Common myeloid progenitor, CD34-positive (primary cell): ENCODE data around the gene TRHDE. TPM values are rescaled to one million over a fixed set of nuclear protein-coding genes. Genes with fewer than 3 reads are reported as not detected.

ENCODE experiments used
- CTCF ChIA-PET: fragments of 350-600 bp; sonication (Branson Sonifier 250); formaldehyde crosslinking; loops from one replicate; lab custom pipeline; 2021; ENCODE audit warnings: antibody characterized with exemption; lab: Charles Lee
- POLR2A ChIA-PET: fragments of 350-600 bp; sonication (Branson Sonifier 250); formaldehyde crosslinking; loops from one replicate; lab custom pipeline; 2021; ENCODE audit warnings: antibody characterized with exemption; lab: Charles Lee
- DNase-seq, 3 donors: peaks; one replicate each; pipeline versions ENCODE4 v3.0.0 to v3.0.0-alpha.2; 2013
- H3K27ac ChIP-seq, 2 experiments: 1 replicate in 1 of 2; 2 replicates in 1 of 2; pipeline ENCODE4 v1.7.0; 2013; ENCODE audit warnings: inconsistent platforms in 2 of 2, low read length in 2 of 2, mild to moderate bottlenecking in 2 of 2, low read depth in 1 of 2, moderate library complexity in 1 of 2; ENCODE audit not compliant: severe bottlenecking in 2 of 2, insufficient read depth in 1 of 2, poor library complexity in 1 of 2
- H3K27me3 ChIP-seq, 5 experiments: replicated peaks in 2 of 5; 1 replicate in 3 of 5; 2 replicates in 2 of 5; pipeline versions ENCODE4 v1.6.1 to v1.7.0; 2013; ENCODE audit warnings: low read length in 4 of 5, mild to moderate bottlenecking in 2 of 5, moderate library complexity in 2 of 5, inconsistent platforms in 1 of 5; ENCODE audit not compliant: insufficient read depth in 5 of 5, control insufficient read depth in 4 of 5
- H3K36me3 ChIP-seq, 4 experiments: 1 replicate in 2 of 4; 2 replicates in 2 of 4; pipeline versions ENCODE4 v1.6.1 to v1.7.0; 2013; ENCODE audit warnings: low read length in 3 of 4, control low read depth in 1 of 4, mild to moderate bottlenecking in 1 of 4; ENCODE audit not compliant: control insufficient read depth in 4 of 4, insufficient read depth in 4 of 4
- H3K4me1 ChIP-seq, 4 experiments: 1 replicate in 3 of 4; 2 replicates in 1 of 4; pipeline versions ENCODE4 v1.6.1 to v1.7.1; 2013; ENCODE audit warnings: low read length in 3 of 4, mild to moderate bottlenecking in 3 of 4, control low read depth in 1 of 4, inconsistent platforms in 1 of 4, moderate library complexity in 1 of 4; ENCODE audit not compliant: control insufficient read depth in 4 of 4, insufficient read depth in 4 of 4; ENCODE audit errors: control extremely low read depth in 1 of 4
- H3K4me3 ChIP-seq, 7 experiments: 1 replicate in 4 of 7; 2 replicates in 3 of 7; pipeline versions ENCODE4 v1.5.1 to v1.7.0; 2013; ENCODE audit warnings: mild to moderate bottlenecking in 7 of 7, low read length in 6 of 7, moderate library complexity in 6 of 7, inconsistent platforms in 2 of 7, low read depth in 2 of 7, control low read depth in 1 of 7; ENCODE audit not compliant: insufficient read depth in 4 of 7, control insufficient read depth in 1 of 7; ENCODE audit errors: extremely low read depth in 1 of 7
- H3K9me3 ChIP-seq, 5 experiments: 1 replicate in 4 of 5; 2 replicates in 1 of 5; pipeline versions ENCODE4 v1.6.1 to v1.7.1; 2013; ENCODE audit warnings: low read length in 4 of 5, mild to moderate bottlenecking in 2 of 5, inconsistent platforms in 1 of 5, low read depth in 1 of 5, moderate library complexity in 1 of 5; ENCODE audit not compliant: control insufficient read depth in 4 of 5, insufficient read depth in 2 of 5; ENCODE audit errors: control extremely low read depth in 1 of 5
- WGBS: methylation state at CpG from one replicate; pipeline ENCODE4 v1.1.5; 2013; ENCODE audit not compliant: insufficient coverage; 5-methylcytosine and 5-hydroxymethylcytosine counted together
- polyA plus RNA-seq: library from polyadenylated mRNA; unstranded; fragments of 120-200 nt; gene quantifications from one replicate; pipeline ENCODE4 v1.2.1, GENCODE V29; 2013

The TRHDE gene
- polyA plus RNA-seq, result 0.46 TPM

- Histone ChIP-seq H3K27ac (no peak within 1 kb of the TSS), H3K4me3 (peak within 1 kb of the TSS; percentile 34 to 93 (median 76)), H3K4me1 (peaks cover 0 to 29% (median 21%) of the 10 kb centered on the region in 4 experiments), H3K9me3 (peaks cover 0 to 1% (median 0%) of the 10 kb centered on the region in 5 experiments), H3K27me3 (peaks cover 11 to 75% (median 36%) of the 10 kb centered on the region in 5 experiments), H3K36me3 (no peaks in the 10 kb centered on the region)
- peak in 2 of 3 donors; percentile 28 to 61 for DNase-seq
- 1% methylated on average over 39 of the region's 60 CpGs for WGBS
- ChIA-PET POLR2A (no interaction called here), CTCF (interaction anchor here (1.0 to 2.5 kb wide), 4 partner anchors 10 to 46 kb away, joined by 3 to 12 read pairs (median 3); no protein-coding TSS in a partner anchor)
These were observed at the start of gene TRHDE for GRCh38 chr12:72272091-72272661. Gene TRHDE, plus strand, starts transcription at chr12:72272370. Its CDS starts 274 bp downstream, at chr12:72272644.

- no peaks in the 10 kb centered on the region for H3K9me3 ChIP-seq
- ChIA-PET CTCF (interaction anchor here (0.9 kb wide), 1 partner anchor 45 kb away, joined by 3 read pairs; the partner anchor contains the start of gene TRHDE), POLR2A (no interaction called here)
- DNase-seq, result no peak
- H3K4me1 ChIP-seq, result no peaks in the 10 kb centered on the region
- no peaks in the 10 kb centered on the region for H3K36me3 ChIP-seq
- H3K27me3 ChIP-seq, result no peaks in the 10 kb centered on the region
- no peak overlapping the region for H3K27ac ChIP-seq
- no CpG with 5 or more reads among the region's 1 CpG for WGBS
- H3K4me3 ChIP-seq, result no peak overlapping the region
These were observed 45.7 kb upstream of the TRHDE start for GRCh38 chr12:72226510-72226909.

GRCh38 chr12:72228424-72228823 lies 43.7 kb upstream of the TRHDE start:
- ChIA-PET POLR2A (no interaction called here), CTCF (no interaction called here)
- DNase-seq, result no peak
- no peaks in the 10 kb centered on the region for H3K27me3 ChIP-seq
- H3K4me1 ChIP-seq, result no peaks in the 10 kb centered on the region
- H3K36me3 ChIP-seq, result no peaks in the 10 kb centered on the region
- no peak overlapping the region for H3K4me3 ChIP-seq
- H3K27ac ChIP-seq, result no peak overlapping the region
- H3K9me3 ChIP-seq, result no peaks in the 10 kb centered on the region

- no peaks in the 10 kb centered on the region for H3K4me1 ChIP-seq
- WGBS, result 100% methylated on average over 1 of the region's 4 CpGs
- H3K36me3 ChIP-seq, result no peaks in the 10 kb centered on the region
- no peak for DNase-seq
- H3K9me3 ChIP-seq, result no peaks in the 10 kb centered on the region
- H3K4me3 ChIP-seq, result no peak overlapping the region
- ChIA-PET CTCF (no interaction called here), POLR2A (no interaction called here)
- H3K27ac ChIP-seq, result no peak overlapping the region
- no peaks in the 10 kb centered on the region for H3K27me3 ChIP-seq
These were observed 41.6 kb upstream of the TRHDE start for GRCh38 chr12:72230589-72230988.

GRCh38 chr12:72234886-72235285 lies 37.3 kb upstream of the TRHDE start:
- Histone ChIP-seq H3K27me3 (no peaks in the 10 kb centered on the region), H3K4me3 (no peak overlapping the region), H3K27ac (no peak overlapping the region), H3K4me1 (no peaks in the 10 kb centered on the region), H3K36me3 (no peaks in the 10 kb centered on the region), H3K9me3 (no peaks in the 10 kb centered on the region)
- ChIA-PET POLR2A (no interaction called here), CTCF (no interaction called here)
- DNase-seq, result no peak
- WGBS, result 100% methylated on average over 2 of the region's 2 CpGs

- Histone ChIP-seq H3K27me3 (no peaks in the 10 kb centered on the region), H3K4me1 (no peaks in the 10 kb centered on the region), H3K9me3 (no peaks in the 10 kb centered on the region), H3K27ac (no peak overlapping the region), H3K4me3 (no peak overlapping the region), H3K36me3 (no peaks in the 10 kb centered on the region)
- WGBS, result no CpG with 5 or more reads among the region's 1 CpG
- POLR2A ChIA-PET, result no interaction called here
- no peak for DNase-seq
- CTCF ChIA-PET, result no interaction called here
These were observed 36.0 kb upstream of the TRHDE start for GRCh38 chr12:72236071-72236705.

- Histone ChIP-seq H3K27me3 (no peaks in the 10 kb centered on the region), H3K4me1 (no peaks in the 10 kb centered on the region), H3K9me3 (no peaks in the 10 kb centered on the region), H3K27ac (no peak overlapping the region), H3K4me3 (no peak overlapping the region), H3K36me3 (no peaks in the 10 kb centered on the region)
- 100% methylated on average over 1 of the region's 3 CpGs for WGBS
- DNase-seq, result no peak
- ChIA-PET CTCF (no interaction called here), POLR2A (no interaction called here)
These were observed 30.6 kb upstream of the TRHDE start for GRCh38 chr12:72241552-72241951.
